SK-N-SH treated with all-trans-retinoic acid at 6 μM for 48 hours (cell line): ENCODE data around the gene CHCT1.
"Not testable (repeated sequence)": the region's sequence is repeated elsewhere in the genome, so short reads cannot be mapped to it uniquely, and the experiment has no call there.

Experiments used
- ATAC-seq: fragments of 200-7000 bp; cut with Tn5 transposase; 3 replicates; pipeline ENCODE4 v1.9.1; 2020; ENCODE audit warnings: mild to moderate bottlenecking, moderate library complexity
- ARNTL ChIP-seq: fragments of 450-650 bp; formaldehyde crosslinking; IDR thresholded peaks from 2 replicates; pipeline ENCODE4 v1.5.0; 2020; ENCODE audit warnings: low read depth, mild to moderate bottlenecking, moderate library complexity, borderline replicate concordance
- BACH2 ChIP-seq: fragments of 250-450 bp; sonication (Bioruptor Pico); IDR thresholded peaks from 2 replicates; pipeline ENCODE4 v1.9.0; 2021; ENCODE audit warnings: mild to moderate bottlenecking, borderline replicate concordance
- CSDC2 ChIP-seq: fragments of 250-450 bp; sonication (Bioruptor Pico); IDR thresholded peaks from 2 replicates; pipeline ENCODE4 v1.5.0; 2020; ENCODE audit warnings: mild to moderate bottlenecking, moderate library complexity
- GLIS3 ChIP-seq: fragments of 250-450 bp; sonication (Bioruptor Pico); IDR thresholded peaks from 2 replicates; pipeline ENCODE4 v1.5.0; 2020; ENCODE audit warnings: mild to moderate bottlenecking, moderate library complexity
- ISL1 ChIP-seq: fragments of 250-450 bp; sonication (Bioruptor Pico); IDR thresholded peaks from 2 replicates; pipeline ENCODE4 v2.1.2; 2022; ENCODE audit warnings: mild to moderate bottlenecking, moderate library complexity
- RARB ChIP-seq: fragments of 250-450 bp; sonication (Bioruptor Pico); IDR thresholded peaks from 2 replicates; pipeline ENCODE4 v1.8.0; 2021; ENCODE audit warnings: mild to moderate bottlenecking, moderate library complexity
- SNAI2 ChIP-seq: fragments of 250-450 bp; sonication (Bioruptor Pico); IDR thresholded peaks from 2 replicates; pipeline ENCODE4 v1.5.0; 2020; ENCODE audit warnings: mild to moderate bottlenecking, moderate library complexity
- TOX ChIP-seq: fragments of 250-450 bp; sonication (Bioruptor Pico); IDR thresholded peaks from 2 replicates; pipeline ENCODE4 v1.8.0; 2021; ENCODE audit warnings: mild to moderate bottlenecking, moderate library complexity, borderline replicate concordance
- ZFP3 ChIP-seq: fragments of 250-450 bp; sonication (Bioruptor Pico); IDR thresholded peaks from 2 replicates; pipeline ENCODE4 v1.5.0; 2020; ENCODE audit warnings: mild to moderate bottlenecking, moderate library complexity
- ZFP30 ChIP-seq: fragments of 450-650 bp; formaldehyde crosslinking; IDR thresholded peaks from 2 replicates; pipeline ENCODE4 v1.5.0; 2022; ENCODE audit warnings: mild to moderate bottlenecking, moderate library complexity
- ZNF565 ChIP-seq: fragments of 450-650 bp; formaldehyde crosslinking; conservative IDR thresholded peaks from 2 replicates; pipeline ENCODE4 v1.5.0; 2020; ENCODE audit warnings: low read depth, mild to moderate bottlenecking, moderate library complexity
- ZNF70 ChIP-seq: fragments of 450-650 bp; formaldehyde crosslinking; IDR thresholded peaks from 2 replicates; pipeline ENCODE4 v1.5.0; 2020; ENCODE audit warnings: mild to moderate bottlenecking, moderate library complexity
- TF ChIP-seq, protein P1 (sequence below): fragments of 250-450 bp; sonication (Bioruptor Pico); IDR thresholded peaks from 2 replicates; pipeline ENCODE4 v1.5.1; 2021; ENCODE audit warnings: mild to moderate bottlenecking, moderate library complexity
- TF ChIP-seq, protein P2 (sequence below): fragments of 250-450 bp; sonication (Bioruptor Pico); IDR thresholded peaks from 2 replicates; pipeline ENCODE4 v1.5.0; 2020; ENCODE audit warnings: mild to moderate bottlenecking, moderate library complexity
- TF ChIP-seq, protein P3 (sequence below): fragments of 250-450 bp; sonication (Bioruptor Pico); IDR thresholded peaks from 2 replicates; pipeline ENCODE4 v1.5.1; 2020; ENCODE audit warnings: low read depth, mild to moderate bottlenecking, moderate library complexity
- TF ChIP-seq, protein P4 (sequence below): fragments of 250-450 bp; sonication (Bioruptor Pico); IDR thresholded peaks from 2 replicates; pipeline ENCODE4 v1.8.0; 2020; ENCODE audit warnings: mild to moderate bottlenecking, moderate library complexity, borderline replicate concordance
- TF ChIP-seq, protein P5 (sequence below): fragments of 250-450 bp; sonication (Bioruptor Pico); IDR thresholded peaks from 2 replicates; pipeline ENCODE4 v1.8.0; 2021; ENCODE audit warnings: low read depth, mild to moderate bottlenecking, moderate library complexity, borderline replicate concordance

CHCT1 gene

DNA sequence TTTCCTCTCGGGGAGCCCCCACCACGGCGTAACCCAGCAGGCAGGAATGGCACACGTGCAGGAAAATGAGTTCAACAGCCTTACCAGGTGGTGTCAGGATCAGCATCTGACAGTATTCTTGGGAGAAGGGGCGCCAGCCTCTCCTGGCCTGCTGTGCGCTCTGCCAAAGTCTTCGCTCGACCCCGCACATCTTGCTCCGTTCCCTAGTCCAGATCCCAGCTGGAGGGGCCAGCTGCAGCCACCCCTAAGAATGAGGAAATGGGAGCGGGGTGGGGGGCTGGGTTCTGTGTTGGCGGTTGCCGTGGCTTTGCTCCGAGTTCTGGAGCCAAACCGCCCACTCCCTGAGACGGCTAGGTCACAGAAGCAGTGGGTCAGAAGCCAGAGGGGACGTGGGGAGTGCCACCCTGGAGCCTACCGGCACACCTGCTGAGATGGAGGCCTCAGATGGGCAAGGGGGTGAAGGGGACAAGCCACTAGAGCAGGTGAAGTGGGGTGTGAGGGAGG, at the start of gene CHCT1:
Gene CHCT1 (plus strand): TSS at position 328 of the 504 bp plus-strand sequence. CDS start 104 bp downstream, at position 432.
- TF ChIP-seq BACH2 (CRISPR knock-in tag), result no peak
- TF ChIP-seq ZNF70, result no peak
- TF ChIP-seq, protein P1, sequence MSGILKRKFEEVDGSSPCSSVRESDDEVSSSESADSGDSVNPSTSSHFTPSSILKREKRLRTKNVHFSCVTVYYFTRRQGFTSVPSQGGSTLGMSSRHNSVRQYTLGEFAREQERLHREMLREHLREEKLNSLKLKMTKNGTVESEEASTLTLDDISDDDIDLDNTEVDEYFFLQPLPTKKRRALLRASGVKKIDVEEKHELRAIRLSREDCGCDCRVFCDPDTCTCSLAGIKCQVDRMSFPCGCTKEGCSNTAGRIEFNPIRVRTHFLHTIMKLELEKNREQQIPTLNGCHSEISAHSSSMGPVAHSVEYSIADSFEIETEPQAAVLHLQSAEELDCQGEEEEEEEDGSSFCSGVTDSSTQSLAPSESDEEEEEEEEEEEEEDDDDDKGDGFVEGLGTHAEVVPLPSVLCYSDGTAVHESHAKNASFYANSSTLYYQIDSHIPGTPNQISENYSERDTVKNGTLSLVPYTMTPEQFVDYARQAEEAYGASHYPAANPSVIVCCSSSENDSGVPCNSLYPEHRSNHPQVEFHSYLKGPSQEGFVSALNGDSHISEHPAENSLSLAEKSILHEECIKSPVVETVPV (CRISPR knock-in tag), result no peak
- no peak for TF ChIP-seq ISL1
- no peak for TF ChIP-seq ARNTL (CRISPR knock-in tag)
- no peak for TF ChIP-seq ZFP3
- no peak for TF ChIP-seq TOX (CRISPR knock-in tag)
- TF ChIP-seq ZNF565 (CRISPR knock-in tag), result no peak
- TF ChIP-seq CSDC2 (CRISPR knock-in tag), result no peak
- TF ChIP-seq, protein P2, sequence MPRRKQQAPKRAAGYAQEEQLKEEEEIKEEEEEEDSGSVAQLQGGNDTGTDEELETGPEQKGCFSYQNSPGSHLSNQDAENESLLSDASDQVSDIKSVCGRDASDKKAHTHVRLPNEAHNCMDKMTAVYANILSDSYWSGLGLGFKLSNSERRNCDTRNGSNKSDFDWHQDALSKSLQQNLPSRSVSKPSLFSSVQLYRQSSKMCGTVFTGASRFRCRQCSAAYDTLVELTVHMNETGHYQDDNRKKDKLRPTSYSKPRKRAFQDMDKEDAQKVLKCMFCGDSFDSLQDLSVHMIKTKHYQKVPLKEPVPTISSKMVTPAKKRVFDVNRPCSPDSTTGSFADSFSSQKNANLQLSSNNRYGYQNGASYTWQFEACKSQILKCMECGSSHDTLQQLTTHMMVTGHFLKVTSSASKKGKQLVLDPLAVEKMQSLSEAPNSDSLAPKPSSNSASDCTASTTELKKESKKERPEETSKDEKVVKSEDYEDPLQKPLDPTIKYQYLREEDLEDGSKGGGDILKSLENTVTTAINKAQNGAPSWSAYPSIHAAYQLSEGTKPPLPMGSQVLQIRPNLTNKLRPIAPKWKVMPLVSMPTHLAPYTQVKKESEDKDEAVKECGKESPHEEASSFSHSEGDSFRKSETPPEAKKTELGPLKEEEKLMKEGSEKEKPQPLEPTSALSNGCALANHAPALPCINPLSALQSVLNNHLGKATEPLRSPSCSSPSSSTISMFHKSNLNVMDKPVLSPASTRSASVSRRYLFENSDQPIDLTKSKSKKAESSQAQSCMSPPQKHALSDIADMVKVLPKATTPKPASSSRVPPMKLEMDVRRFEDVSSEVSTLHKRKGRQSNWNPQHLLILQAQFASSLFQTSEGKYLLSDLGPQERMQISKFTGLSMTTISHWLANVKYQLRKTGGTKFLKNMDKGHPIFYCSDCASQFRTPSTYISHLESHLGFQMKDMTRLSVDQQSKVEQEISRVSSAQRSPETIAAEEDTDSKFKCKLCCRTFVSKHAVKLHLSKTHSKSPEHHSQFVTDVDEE, result no peak
- TF ChIP-seq, protein P3, sequence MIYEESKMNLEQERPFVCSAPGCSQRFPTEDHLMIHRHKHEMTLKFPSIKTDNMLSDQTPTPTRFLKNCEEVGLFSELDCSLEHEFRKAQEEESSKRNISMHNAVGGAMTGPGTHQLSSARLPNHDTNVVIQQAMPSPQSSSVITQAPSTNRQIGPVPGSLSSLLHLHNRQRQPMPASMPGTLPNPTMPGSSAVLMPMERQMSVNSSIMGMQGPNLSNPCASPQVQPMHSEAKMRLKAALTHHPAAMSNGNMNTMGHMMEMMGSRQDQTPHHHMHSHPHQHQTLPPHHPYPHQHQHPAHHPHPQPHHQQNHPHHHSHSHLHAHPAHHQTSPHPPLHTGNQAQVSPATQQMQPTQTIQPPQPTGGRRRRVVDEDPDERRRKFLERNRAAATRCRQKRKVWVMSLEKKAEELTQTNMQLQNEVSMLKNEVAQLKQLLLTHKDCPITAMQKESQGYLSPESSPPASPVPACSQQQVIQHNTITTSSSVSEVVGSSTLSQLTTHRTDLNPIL (CRISPR knock-in tag), result no peak
- TF ChIP-seq, protein P4, sequence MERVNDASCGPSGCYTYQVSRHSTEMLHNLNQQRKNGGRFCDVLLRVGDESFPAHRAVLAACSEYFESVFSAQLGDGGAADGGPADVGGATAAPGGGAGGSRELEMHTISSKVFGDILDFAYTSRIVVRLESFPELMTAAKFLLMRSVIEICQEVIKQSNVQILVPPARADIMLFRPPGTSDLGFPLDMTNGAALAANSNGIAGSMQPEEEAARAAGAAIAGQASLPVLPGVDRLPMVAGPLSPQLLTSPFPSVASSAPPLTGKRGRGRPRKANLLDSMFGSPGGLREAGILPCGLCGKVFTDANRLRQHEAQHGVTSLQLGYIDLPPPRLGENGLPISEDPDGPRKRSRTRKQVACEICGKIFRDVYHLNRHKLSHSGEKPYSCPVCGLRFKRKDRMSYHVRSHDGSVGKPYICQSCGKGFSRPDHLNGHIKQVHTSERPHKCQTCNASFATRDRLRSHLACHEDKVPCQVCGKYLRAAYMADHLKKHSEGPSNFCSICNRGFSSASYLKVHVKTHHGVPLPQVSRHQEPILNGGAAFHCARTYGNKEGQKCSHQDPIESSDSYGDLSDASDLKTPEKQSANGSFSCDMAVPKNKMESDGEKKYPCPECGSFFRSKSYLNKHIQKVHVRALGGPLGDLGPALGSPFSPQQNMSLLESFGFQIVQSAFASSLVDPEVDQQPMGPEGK, result no peak
- no peak for TF ChIP-seq GLIS3 (CRISPR knock-in tag)
- TF ChIP-seq SNAI2 (CRISPR knock-in tag), result no peak
- TF ChIP-seq, protein P5, sequence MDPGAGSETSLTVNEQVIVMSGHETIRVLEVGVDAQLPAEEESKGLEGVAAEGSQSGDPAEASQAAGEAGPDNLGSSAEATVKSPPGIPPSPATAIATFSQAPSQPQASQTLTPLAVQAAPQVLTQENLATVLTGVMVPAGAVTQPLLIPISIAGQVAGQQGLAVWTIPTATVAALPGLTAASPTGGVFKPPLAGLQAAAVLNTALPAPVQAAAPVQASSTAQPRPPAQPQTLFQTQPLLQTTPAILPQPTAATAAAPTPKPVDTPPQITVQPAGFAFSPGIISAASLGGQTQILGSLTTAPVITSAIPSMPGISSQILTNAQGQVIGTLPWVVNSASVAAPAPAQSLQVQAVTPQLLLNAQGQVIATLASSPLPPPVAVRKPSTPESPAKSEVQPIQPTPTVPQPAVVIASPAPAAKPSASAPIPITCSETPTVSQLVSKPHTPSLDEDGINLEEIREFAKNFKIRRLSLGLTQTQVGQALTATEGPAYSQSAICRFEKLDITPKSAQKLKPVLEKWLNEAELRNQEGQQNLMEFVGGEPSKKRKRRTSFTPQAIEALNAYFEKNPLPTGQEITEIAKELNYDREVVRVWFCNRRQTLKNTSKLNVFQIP (CRISPR knock-in tag), result no peak
- no peak for ATAC-seq

DNA sequence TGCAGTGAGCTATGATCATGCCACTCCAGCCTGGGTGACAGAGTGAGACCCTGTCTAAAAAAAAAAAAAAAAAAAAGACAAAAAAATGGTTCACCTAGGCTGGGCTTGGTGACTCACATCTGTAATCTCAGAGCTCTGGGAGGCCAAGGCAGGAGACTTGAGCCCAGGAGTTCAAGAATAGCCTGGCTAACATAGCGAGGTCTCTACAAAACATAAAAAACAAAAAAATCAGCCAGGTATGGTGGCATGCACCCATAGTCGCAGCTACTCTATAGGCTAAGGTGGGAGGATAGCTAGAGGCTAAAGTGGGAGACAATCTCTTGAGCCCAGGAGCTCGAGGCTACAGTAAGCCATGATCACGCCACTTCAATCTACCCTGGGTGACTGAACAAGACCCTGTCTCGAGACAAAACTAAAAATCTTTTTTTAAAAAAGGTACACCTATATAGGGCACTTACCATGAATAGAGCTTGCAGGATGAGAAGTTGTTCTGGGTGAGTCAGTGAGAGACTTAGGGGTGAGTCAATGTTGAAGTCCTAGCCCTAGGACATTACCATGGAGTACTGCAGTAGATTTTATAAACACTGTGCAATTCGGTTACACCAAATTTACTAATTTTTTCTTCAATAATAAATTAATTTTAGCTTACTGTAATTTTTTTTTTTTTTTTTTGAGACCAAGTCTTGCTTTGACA, 49.4 kb upstream of the CHCT1 start:
- TF ChIP-seq RARB (CRISPR knock-in tag), result no peak
- TF ChIP-seq ZFP30 (CRISPR knock-in tag), result no peak
- TF ChIP-seq SNAI2 (CRISPR knock-in tag), result no peak
- TF ChIP-seq, protein P4, result no peak
- TF ChIP-seq GLIS3 (CRISPR knock-in tag), result no peak
- TF ChIP-seq, protein P2, result no peak
- TF ChIP-seq, protein P5 (CRISPR knock-in tag), result no peak
- ATAC-seq, result peak; percentile 97

DNA sequence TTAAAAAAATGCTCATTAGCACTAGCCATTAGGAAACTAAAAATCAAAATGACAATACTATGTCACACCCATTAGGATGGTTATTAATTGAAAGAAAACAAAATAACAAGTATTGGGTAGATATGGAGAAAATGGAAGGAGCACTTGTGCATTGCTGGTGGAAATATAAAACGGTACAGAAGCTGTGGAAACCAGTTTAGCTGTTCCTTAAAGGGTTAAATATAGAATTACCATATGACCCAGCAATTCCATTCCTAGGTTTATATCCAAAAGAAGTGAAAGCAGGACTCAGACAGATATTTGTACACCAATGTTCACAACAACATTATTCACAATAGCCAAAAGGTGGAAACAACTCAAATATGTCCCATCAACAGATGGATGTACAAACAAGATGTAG, 44.1 kb upstream of the CHCT1 start:
- not testable (repeated sequence) for ATAC-seq

DNA sequence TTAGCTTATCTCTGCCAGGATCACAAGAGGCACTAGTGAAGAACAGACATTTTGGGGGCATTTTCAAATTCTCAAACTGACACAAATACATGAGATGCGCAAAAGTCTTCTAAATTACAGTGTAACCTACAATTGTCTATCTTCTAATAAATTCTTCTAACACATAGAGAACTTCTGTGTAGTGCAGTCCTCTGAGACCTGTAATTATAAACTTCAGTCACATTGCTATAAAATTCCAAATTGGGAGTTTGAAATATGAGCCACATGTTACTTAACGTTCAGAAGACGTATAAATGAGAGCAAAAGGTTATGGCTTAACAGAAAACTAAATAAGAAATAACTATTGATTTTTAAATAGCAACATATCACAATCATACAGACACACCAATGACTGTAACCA, 42.8 kb upstream of the CHCT1 start:
- ATAC-seq, result not testable (repeated sequence)
